B cell (primary cell): Measurements from ENCODE around the gene HMCN1. TPM values are rescaled to one million over a fixed set of nuclear protein-coding genes. Genes with fewer than 3 reads are reported as not detected.
A peak's percentile ranks its signal among the peaks of the same experiment; 100 is the strongest.

Experiments
- ATAC-seq: fragments of 200-7000 bp; cut with Tn5 transposase; one replicate; pipeline ENCODE4 v1.10.0; 2021; ENCODE audit warnings: low read depth, mild to moderate bottlenecking, moderate number of reproducible peaks, moderate library complexity
- CTCF ChIA-PET: fragments of 350-600 bp; sonication (Branson Sonifier 250); formaldehyde crosslinking; loops from one replicate; lab custom pipeline; 2021; ENCODE audit warnings: antibody characterized with exemption, inconsistent platforms; lab: Charles Lee
- POLR2A ChIA-PET: fragments of 350-600 bp; sonication (Branson Sonifier 250); formaldehyde crosslinking; loops from one replicate; lab custom pipeline; 2021; ENCODE audit warnings: antibody characterized with exemption; lab: Charles Lee
- DNase-seq: peaks from one replicate; pipeline ENCODE4 v3.0.0; 2013
- H2AFZ ChIP-seq: 2 replicates; pipeline ENCODE4 v1.6.1; 2012; ENCODE audit warnings: mild to moderate bottlenecking, low read depth, low read length; ENCODE audit not compliant: insufficient read depth, poor library complexity, severe bottlenecking
- H3K27ac ChIP-seq, 2 donors: 1 replicate in 1 of 2; 2 replicates in 1 of 2; pipeline ENCODE4 v1.5.1; 2012 to 2013; ENCODE audit warnings: low read length in 2 of 2, mild to moderate bottlenecking in 2 of 2, moderate library complexity in 1 of 2
- H3K27me3 ChIP-seq, 4 experiments: fragments of 200-600 bp in 1 of 4; sonication (generic) in 1 of 4; replicated peaks in 1 of 4; 1 replicate in 2 of 4; 2 replicates in 2 of 4; pipeline versions ENCODE4 v1.6.1 to v1.7.0; 2013 to 2016; ENCODE audit warnings: low read length in 3 of 4, mild to moderate bottlenecking in 2 of 4, mixed read lengths in 1 of 4, moderate library complexity in 1 of 4; ENCODE audit not compliant: insufficient read depth in 4 of 4, control insufficient read depth in 3 of 4; ENCODE audit errors: control extremely low read depth in 1 of 4
- H3K36me3 ChIP-seq, 2 experiments: replicated peaks in 1 of 2; 1 replicate in 1 of 2; 2 replicates in 1 of 2; pipeline versions ENCODE4 v1.6.1 to v1.7.1; 2013; ENCODE audit warnings: low read length in 1 of 2; ENCODE audit not compliant: insufficient read depth in 2 of 2, control insufficient read depth in 1 of 2; ENCODE audit errors: control extremely low read depth in 1 of 2, extremely low read depth in 1 of 2
- H3K4me1 ChIP-seq, 2 donors: fragments of 200-600 bp in 1 of 2; sonication (generic) in 1 of 2; 1 replicate in 1 of 2; 2 replicates in 1 of 2; pipeline versions ENCODE4 v1.5.1 to v1.6.1; 2013 to 2017; ENCODE audit warnings: low read length in 2 of 2; ENCODE audit not compliant: control insufficient read depth in 2 of 2, insufficient read depth in 2 of 2
- H3K4me2 ChIP-seq: replicated peaks from 2 replicates; pipeline ENCODE3; 2012; ENCODE audit warnings: mild to moderate bottlenecking, low read depth, low read length; ENCODE audit not compliant: poor library complexity, severe bottlenecking
- H3K4me3 ChIP-seq, 5 experiments: fragments of 200-600 bp in 1 of 5; sonication (generic) in 1 of 5; 1 replicate in 3 of 5; 2 replicates in 2 of 5; pipeline versions ENCODE4 v1.5.1 to v1.7.0; 2011 to 2016; ENCODE audit warnings: low read length in 4 of 5, mild to moderate bottlenecking in 4 of 5, low read depth in 2 of 5, control low read depth in 1 of 5, moderate library complexity in 1 of 5; ENCODE audit not compliant: insufficient read depth in 1 of 5; ENCODE audit errors: control extremely low read depth in 1 of 5, extremely low read depth in 1 of 5
- H3K79me2 ChIP-seq: fragments of 200-600 bp; sonication (generic); one replicate; pipeline ENCODE4 v1.6.0; 2016; ENCODE audit warnings: low read length; ENCODE audit not compliant: control insufficient read depth, insufficient read depth
- H3K9ac ChIP-seq: fragments of 200-600 bp; sonication (generic); 2 replicates; pipeline ENCODE4 v1.6.1; 2017; ENCODE audit warnings: mild to moderate bottlenecking, low read length, moderate library complexity
- H3K9me3 ChIP-seq, 3 donors: one replicate each; pipeline versions ENCODE4 v1.6.1 to v1.7.1; 2013; ENCODE audit warnings: low read length in 2 of 3; ENCODE audit not compliant: control insufficient read depth in 2 of 3, insufficient read depth in 1 of 3; ENCODE audit errors: control extremely low read depth in 1 of 3
- H4K20me1 ChIP-seq: 2 replicates; pipeline ENCODE4 v1.6.0; 2012; ENCODE audit warnings: mild to moderate bottlenecking, low read length; ENCODE audit not compliant: insufficient read depth, control insufficient read depth, poor library complexity, severe bottlenecking
- H3K27ac Mint-ChIP-seq: one replicate; pipeline ENCODE4 v1.8.0; 2021; ENCODE audit warnings: mixed read lengths
- H3K27me3 Mint-ChIP-seq: one replicate; pipeline ENCODE4 v1.8.0; 2021; ENCODE audit warnings: mixed read lengths
- H3K4me1 Mint-ChIP-seq: one replicate; pipeline ENCODE4 v1.8.0; 2021; ENCODE audit warnings: mixed read lengths
- H3K4me3 Mint-ChIP-seq: one replicate; pipeline ENCODE4 v1.8.0; 2021; ENCODE audit warnings: mixed read lengths
- H3K9me3 Mint-ChIP-seq: one replicate; pipeline ENCODE4 v1.8.0; 2022; ENCODE audit warnings: mixed read lengths; ENCODE audit not compliant: insufficient read depth
- CTCF ChIP-seq: fragments of 200-600 bp; IDR thresholded peaks from one replicate; pipeline ENCODE4 v1.8.0; 2022; ENCODE audit warnings: antibody characterized with exemption, mild to moderate bottlenecking
- EZH2 ChIP-seq: IDR thresholded peaks from 2 replicates; pipeline ENCODE4 v1.6.1; 2012; ENCODE audit warnings: borderline replicate concordance, low read depth, mild to moderate bottlenecking, moderate library complexity, low read length; ENCODE audit not compliant: insufficient read depth, poor library complexity, severe bottlenecking
- WGBS: methylation state at CpG from one replicate; pipeline ENCODE4 v1.1.5; 2013; ENCODE audit warnings: missing lambda C conversion rate; ENCODE audit not compliant: insufficient coverage; 5-methylcytosine and 5-hydroxymethylcytosine counted together
- intact Hi-C: fragments of 100-400 bp; cut with micrococcal nuclease; formaldehyde crosslinking; loops from one replicate; pipeline ENCODE4 v1.10.0; 2022
- polyA plus RNA-seq: library from polyadenylated mRNA; depleted of rRNA; stranded (reverse); fragments of >200 nt; gene quantifications from 2 replicates; pipeline ENCODE4 v1.2.3, GENCODE V29; 2012
- total RNA-seq, 2 donors: library from RNA; stranded (reverse); fragments of 120-200 nt in 1 of 2; gene quantifications; 1 replicate in 1 of 2; 2 replicates in 1 of 2; pipeline versions ENCODE4 v1.2.3 to v1.2.4, GENCODE V29; 2013 to 2022

Gene HMCN1
- total and polyA plus RNA-seq, 2 donors (not counting 1 experiment from before 2014, with no cell fraction given): not detected

- no peaks in the 10 kb centered on the region for H3K9me3 Mint-ChIP-seq
- peaks cover 6 to 8% of the 10 kb centered on the region in 2 donors for H3K4me1 ChIP-seq
- H3K4me2 ChIP-seq: no peak overlapping the region
- H3K27me3 Mint-ChIP-seq: peaks cover 3% of the 10 kb centered on the region
- ChIA-PET POLR2A (no interaction called here), CTCF (no interaction called here)
- H2AFZ ChIP-seq: no peak overlapping the region
- no peaks in the 10 kb centered on the region for H3K27me3 ChIP-seq
- no peak overlapping the region for H3K4me3 ChIP-seq
- WGBS: 88% methylated on average over 4 of the region's 7 CpGs
- H3K27ac Mint-ChIP-seq: no peak overlapping the region
- H3K9me3 ChIP-seq: peaks cover 0 to 2% (median 0%) of the 10 kb centered on the region in 3 donors
- intact Hi-C loops: no loop called here
- DNase-seq (no peak), ATAC-seq (no peak)
- no peak overlapping the region for H3K9ac ChIP-seq
- no peaks in the 10 kb centered on the region for H3K36me3 ChIP-seq
- H3K4me3 Mint-ChIP-seq: no peak overlapping the region
- H3K27ac ChIP-seq: no peak overlapping the region
- no peaks in the 10 kb centered on the region for H4K20me1 ChIP-seq
- H3K4me1 Mint-ChIP-seq: peaks cover 34% of the 10 kb centered on the region
- no peak for TF ChIP-seq EZH2
- TF ChIP-seq CTCF: no peak
- no peaks in the 10 kb centered on the region for H3K79me2 ChIP-seq
These were observed 345.0 kb downstream of the HMCN1 start for GRCh38 chr1:186079084-186079684.

GRCh38 chr1:186082235-186082937, 348.2 kb downstream of the HMCN1 start:
- ATAC-seq (peak; percentile 86), DNase-seq (peak; percentile 90)
- Histone ChIP-seq H2AFZ (peak overlapping the region; percentile 23), H3K27me3 (no peaks in the 10 kb centered on the region), H3K27ac (no peak overlapping the region), H3K9ac (peak overlapping the region; percentile 39), H3K79me2 (no peaks in the 10 kb centered on the region), H3K4me3 (peak overlapping the region in 2 of 5 experiments; percentile 2 to 39), H3K36me3 (no peaks in the 10 kb centered on the region), H3K9me3 (peaks cover 0 to 2% (median 0%) of the 10 kb centered on the region in 3 donors), H3K4me1 (peaks cover 6 to 8% of the 10 kb centered on the region in 2 donors), H4K20me1 (no peaks in the 10 kb centered on the region), H3K4me2 (peak overlapping the region; percentile 53)
- no peaks in the 10 kb centered on the region for H3K9me3 Mint-ChIP-seq
- no peaks in the 10 kb centered on the region for H3K27me3 Mint-ChIP-seq
- H3K4me3 Mint-ChIP-seq: peak overlapping the region; percentile 62
- peaks cover 37% of the 10 kb centered on the region for H3K4me1 Mint-ChIP-seq
- POLR2A ChIA-PET: no interaction called here
- WGBS: 10% methylated on average over 3 of the region's 6 CpGs
- no peak for TF ChIP-seq CTCF
- no peak for TF ChIP-seq EZH2
- CTCF ChIA-PET: no interaction called here
- peak overlapping the region; percentile 86 for H3K27ac Mint-ChIP-seq
- intact Hi-C loops: loop anchor here (10.0 kb wide), 1 partner anchor 768 kb away; the partner anchor contains the start of gene IVNS1ABP
